ENCODE measurements around the gene HS1BP3. TPM values are rescaled to one million over a fixed set of nuclear protein-coding genes. Genes with fewer than 3 reads are reported as not detected.
A peak's percentile ranks its signal among the peaks of the same experiment; 100 is the strongest.

The HS1BP3 gene
- total and polyA plus RNA-seq, 10 donors, result 8.8 to 38.0 (median 25.9) TPM

DNA sequence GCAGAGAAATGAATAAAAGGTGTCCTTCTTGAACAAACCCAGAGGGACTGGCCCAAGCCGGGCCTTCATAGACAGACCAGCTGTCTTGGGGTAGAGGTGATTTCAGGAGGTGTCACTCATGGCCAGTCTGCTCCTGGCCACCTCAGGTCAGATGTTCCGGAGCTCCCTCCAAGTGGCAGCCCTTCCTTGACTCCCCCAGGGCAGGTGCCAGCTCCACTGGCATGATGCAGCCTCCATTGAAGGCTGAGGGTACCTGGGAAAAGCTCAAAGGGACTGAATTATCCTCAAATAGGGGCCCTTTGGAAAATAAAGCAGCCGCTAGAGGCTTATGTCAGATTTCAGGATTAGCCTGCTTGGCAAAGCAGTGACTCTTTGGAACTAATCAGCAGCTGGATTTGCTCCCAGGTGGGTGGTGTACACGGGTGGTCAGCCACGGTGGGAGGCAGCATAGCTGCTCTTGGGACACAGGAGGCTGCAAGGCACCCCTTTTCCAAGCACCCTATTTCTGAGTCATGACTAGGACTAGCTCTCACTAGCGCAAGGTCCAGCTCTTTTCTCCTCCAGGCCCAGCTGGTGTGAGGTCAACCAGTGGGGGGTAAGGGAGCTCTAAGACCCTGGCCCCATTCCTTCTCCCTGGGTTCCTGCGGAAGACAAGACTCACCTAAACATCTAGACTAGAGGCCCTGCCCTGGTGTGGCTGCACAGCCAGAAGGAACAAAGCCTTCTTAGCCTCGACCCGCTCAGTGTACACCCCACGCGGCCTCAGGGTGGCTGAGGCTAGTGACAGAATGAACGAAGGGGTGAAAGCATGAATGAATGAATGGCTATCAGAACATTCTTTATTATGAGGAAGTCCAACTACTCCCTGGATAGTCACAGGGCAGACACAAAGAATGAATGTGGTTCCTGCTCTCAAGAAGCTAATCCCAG, 29.3 kb downstream of the HS1BP3 start:
- Histone ChIP-seq H3K4me3 (no peak overlapping the region), H3K4me1 (peaks cover 11 to 52% (median 38%) of the 10 kb centered on the region in 6 donors), H3K36me3 (peaks cover 0 to 88% (median 54%) of the 10 kb centered on the region in 6 donors), H3K9me3 (no peaks in the 10 kb centered on the region), H3K27ac (peak overlapping the region in 4 of 8 donors; percentile 4 to 85 (median 80)), H3K27me3 (replicated peaks in 1 of 7) (no peaks in the 10 kb centered on the region)
- intact Hi-C loops (cut with DNase I; ENCODE audit: low total_unique reads), result no loop called here
- 86 to 95% (median 92%) methylated on average over 12 of the region's 12 CpGs for WGBS, 5 donors
- TF ChIP-seq, protein P1, sequence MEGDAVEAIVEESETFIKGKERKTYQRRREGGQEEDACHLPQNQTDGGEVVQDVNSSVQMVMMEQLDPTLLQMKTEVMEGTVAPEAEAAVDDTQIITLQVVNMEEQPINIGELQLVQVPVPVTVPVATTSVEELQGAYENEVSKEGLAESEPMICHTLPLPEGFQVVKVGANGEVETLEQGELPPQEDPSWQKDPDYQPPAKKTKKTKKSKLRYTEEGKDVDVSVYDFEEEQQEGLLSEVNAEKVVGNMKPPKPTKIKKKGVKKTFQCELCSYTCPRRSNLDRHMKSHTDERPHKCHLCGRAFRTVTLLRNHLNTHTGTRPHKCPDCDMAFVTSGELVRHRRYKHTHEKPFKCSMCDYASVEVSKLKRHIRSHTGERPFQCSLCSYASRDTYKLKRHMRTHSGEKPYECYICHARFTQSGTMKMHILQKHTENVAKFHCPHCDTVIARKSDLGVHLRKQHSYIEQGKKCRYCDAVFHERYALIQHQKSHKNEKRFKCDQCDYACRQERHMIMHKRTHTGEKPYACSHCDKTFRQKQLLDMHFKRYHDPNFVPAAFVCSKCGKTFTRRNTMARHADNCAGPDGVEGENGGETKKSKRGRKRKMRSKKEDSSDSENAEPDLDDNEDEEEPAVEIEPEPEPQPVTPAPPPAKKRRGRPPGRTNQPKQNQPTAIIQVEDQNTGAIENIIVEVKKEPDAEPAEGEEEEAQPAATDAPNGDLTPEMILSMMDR (IDR thresholded peaks at IDR 0.05 in 8 of 11, conservative IDR thresholded peaks at IDR 0.05 in 3 of 11), result no peak
- TF ChIP-seq POLR2AphosphoS5 (IDR thresholded peaks at IDR 0.05) (no peak), POLR2A (IDR thresholded peaks at IDR 0.05) (no peak)
- DNase-seq, result peak; percentile 70

DNA sequence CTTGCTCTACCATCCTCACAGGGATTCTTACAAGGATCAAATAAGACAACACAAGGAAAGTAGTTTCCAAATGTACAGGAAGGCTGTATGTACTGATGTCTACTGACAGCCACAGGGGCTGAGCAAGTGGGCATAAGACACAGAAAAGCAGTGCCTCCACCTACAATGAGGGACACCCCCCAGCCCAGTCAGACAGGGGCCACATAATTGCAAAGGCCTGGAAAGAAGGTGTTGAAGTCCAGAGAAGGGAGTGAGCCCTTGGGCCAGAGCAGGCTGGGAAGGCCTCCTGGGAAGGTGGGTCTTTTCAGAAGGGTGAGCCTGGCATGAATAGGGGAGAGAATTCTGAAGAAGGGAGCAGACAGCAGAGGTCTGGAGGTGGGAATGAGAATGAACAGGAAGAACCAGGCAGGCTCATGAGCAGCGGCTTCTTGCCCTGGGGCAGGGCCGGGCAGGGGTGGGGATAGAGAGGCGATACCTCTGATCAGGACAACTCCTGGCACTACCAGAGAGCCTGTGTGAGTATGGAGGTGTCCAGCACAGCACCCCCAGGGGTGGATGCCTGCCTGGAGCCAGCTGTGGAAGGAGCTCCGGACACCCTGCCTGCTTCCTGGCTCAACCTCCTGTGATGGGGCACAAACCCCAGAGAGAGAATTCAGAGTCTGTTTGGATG, 30.1 kb downstream of the HS1BP3 start:
- peak; percentile 58 for DNase-seq
- peak overlapping the region in 5 of 8 donors; percentile 18 to 85 (median 82) for H3K27ac ChIP-seq
- H3K4me1 ChIP-seq, result peaks cover 15 to 60% (median 45%) of the 10 kb centered on the region in 6 donors

GRCh38 chr2:20620271-20620681, 30.6 kb downstream of the HS1BP3 start:
- DNase-seq, result no peak
- 90 to 94% (median 93%) methylated on average over 6 to 8 of the region's 8 CpGs for WGBS, 5 donors
- no peak overlapping the region for H3K4me3 ChIP-seq
- no peak for TF ChIP-seq POLR2AphosphoS5 (IDR thresholded peaks at IDR 0.05)
- no peak for TF ChIP-seq POLR2A (IDR thresholded peaks at IDR 0.05)
- TF ChIP-seq, protein P1 (IDR thresholded peaks at IDR 0.05 in 8 of 11, conservative IDR thresholded peaks at IDR 0.05 in 3 of 11), result no peak
- H3K4me1 ChIP-seq, result peaks cover 17 to 66% (median 50%) of the 10 kb centered on the region in 6 donors
- no peaks in the 10 kb centered on the region for H3K9me3 ChIP-seq
- H3K27me3 ChIP-seq (replicated peaks in 1 of 7), result no peaks in the 10 kb centered on the region
- H3K27ac ChIP-seq, result peak overlapping the region in 5 of 8 donors; percentile 18 to 85 (median 82)
- H3K36me3 ChIP-seq, result peaks cover 0 to 85% (median 54%) of the 10 kb centered on the region in 6 donors
- intact Hi-C loops (cut with DNase I; ENCODE audit: low total_unique reads), result no loop called here

More for the DNA sequence above, 30.1 kb downstream of the HS1BP3 start:
- 83 to 87% (median 84%) methylated on average over 4 of the region's 4 CpGs for WGBS, 5 donors
- TF ChIP-seq POLR2AphosphoS5 (IDR thresholded peaks at IDR 0.05), result no peak
- TF ChIP-seq POLR2A (IDR thresholded peaks at IDR 0.05), result no peak
- TF ChIP-seq, protein P1 (IDR thresholded peaks at IDR 0.05 in 8 of 11, conservative IDR thresholded peaks at IDR 0.05 in 3 of 11), result no peak
- no peaks in the 10 kb centered on the region for H3K9me3 ChIP-seq
- H3K36me3 ChIP-seq, result peaks cover 0 to 88% (median 54%) of the 10 kb centered on the region in 6 donors
- intact Hi-C loops (cut with DNase I; ENCODE audit: low total_unique reads), result no loop called here
- H3K4me3 ChIP-seq, result no peak overlapping the region
- no peaks in the 10 kb centered on the region for H3K27me3 ChIP-seq (replicated peaks in 1 of 7)

Data from spleen (tissue), 11 donors.